Hematopoietic multipotent progenitor cell treated with erythropoietin and hydrocortisone succinate and interleukin-3 and kit ligand, for 4 days (in vitro differentiated cells): ENCODE data around the gene PIP5KL1.

Experiments
- DNase-seq: peaks from one replicate; pipeline ENCODE4 v3.0.0-alpha.2; 2015

The PIP5KL1 gene

DNA sequence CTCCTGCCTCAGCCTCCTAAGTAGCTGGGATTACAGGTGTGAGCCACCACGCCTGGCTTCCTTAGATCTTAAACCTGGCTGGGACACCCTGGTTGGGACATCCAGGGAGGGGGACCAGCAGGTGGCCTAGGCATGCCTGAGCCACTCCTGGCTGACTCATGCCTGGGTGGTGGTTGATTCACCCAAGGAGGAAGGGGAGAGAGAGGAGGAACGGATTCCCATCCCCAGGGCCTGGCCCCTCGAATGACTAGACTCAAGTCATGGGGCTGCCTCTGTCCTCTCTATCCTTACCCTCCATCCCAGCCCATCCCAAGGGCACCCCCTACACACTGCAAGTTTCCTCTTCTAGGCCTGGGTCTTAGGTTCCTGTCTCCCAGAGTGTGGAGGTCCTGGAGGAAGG, 37.5 kb upstream of the PIP5KL1 start:
- no peak for DNase-seq

DNA sequence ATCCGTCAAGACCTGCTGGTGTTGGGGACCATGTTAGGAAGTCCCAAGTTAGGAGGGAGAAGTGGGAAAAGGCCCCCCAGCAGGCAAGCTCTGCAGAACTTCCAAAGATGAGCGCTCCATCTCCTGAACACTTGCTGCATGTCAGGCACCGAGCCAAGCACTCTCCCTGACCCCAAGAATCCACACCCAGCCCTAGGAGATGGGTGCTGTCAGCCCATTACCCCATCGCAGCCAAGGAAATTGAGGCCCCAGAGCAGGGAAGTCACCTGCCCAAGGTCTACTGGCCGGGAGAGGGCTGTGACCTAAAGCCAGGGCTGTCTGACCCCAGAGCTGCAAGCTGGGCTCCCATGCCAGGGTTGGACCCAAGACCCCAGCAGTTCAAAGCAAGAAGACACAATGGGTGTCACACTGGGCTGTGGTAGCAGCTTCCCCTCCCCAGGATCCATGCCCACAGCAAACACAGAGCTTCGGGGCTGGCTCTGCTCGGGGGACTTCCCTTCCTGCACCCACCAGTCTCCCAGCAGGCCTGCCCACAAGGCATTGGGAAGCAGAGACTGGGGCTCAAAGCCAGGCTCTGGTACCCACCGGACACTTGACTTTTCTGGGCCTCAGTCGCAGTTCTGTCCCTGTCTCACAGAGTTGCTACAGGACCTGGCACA, 36.7 kb upstream of the PIP5KL1 start:
- DNase-seq, result no peak

DNA sequence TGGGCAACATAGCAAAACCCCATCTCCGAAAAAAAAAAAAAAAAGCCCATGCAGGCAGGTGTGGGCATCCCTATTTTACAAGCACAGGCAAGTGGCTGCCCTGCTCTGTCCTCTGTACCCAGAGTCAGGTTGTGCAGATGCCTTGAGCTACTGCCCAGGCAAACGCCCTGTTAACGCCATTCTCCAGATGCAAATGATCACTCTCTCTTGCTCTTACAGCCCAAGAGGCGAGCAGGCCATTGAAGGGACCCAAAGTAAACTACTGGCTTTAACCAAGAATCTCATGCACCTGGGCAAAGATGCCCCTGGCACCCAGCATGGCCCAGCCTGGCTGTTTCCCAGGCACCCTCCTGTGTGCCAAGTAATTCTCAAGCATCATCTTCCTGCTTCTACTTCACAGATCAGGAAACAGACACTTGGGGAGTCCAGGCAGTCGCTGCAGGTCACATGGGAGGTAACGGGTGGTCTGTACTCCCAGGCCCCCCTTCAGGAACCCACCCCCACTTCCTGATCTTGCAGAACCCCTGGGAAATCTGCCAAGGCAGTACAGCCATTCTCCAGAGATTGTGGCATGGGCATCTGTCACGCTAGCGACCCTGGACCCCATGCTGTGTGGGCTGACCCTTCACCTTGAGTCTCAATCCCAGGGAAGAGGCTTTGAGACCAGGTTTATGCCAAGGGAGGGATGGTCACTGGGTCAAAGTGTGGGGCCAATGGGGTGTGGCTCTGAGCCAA, 36.0 kb upstream of the PIP5KL1 start:
- peak; percentile 56 for DNase-seq

DNA sequence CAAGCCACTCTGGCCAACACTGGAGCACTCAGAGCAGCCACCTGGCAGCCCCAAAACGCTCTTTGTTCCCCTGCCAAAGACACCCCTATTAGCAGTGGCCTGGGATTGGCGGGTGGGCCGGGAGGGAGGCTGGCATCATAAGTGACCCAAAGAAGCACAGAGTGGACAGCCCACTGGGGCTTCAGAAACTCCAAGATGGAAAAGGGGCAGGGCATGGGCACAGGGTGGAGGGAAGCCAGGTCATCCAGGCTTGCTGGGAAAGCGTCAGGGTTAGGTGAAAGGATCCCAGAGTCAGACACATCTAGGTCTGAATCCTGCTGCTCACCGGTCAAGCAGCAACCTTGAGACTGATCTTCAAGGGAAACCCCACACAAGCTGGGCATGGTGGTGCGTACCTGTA, 35.4 kb upstream of the PIP5KL1 start:
- no peak for DNase-seq

DNA sequence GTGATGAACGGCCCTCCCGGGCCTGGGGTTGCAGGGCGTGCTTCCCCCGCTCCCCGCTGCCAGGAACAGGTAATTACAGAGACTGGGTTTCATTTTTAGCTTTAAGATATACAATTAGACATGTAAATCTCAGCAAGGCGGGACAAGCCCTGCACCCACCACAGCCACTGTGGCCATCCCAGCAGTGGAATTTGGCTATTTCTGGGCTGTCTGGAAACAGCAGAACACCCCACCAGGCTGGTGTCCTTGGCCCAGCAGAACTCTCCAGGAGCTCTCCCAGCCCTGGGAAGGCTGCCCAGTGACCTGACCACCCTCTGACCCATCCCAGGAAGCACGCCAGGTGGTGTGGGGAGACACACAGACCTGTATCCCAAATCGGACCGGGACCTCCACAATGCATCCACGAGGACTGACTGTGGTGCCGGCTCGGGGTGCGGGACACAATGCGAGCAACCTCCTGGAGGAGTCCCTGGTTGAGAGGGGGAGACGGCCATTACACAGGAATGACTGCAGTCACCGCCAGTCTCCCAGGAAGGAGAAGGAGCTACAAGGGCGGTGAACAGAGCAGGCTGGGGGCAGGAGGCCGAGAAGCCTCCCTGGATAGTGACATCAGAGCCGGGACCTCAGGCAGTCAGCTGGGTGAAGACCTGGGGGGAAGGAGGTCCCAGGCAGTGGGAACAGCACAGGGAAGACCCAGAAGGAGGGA, 32.9 kb upstream of the PIP5KL1 start:
- no peak for DNase-seq

DNA sequence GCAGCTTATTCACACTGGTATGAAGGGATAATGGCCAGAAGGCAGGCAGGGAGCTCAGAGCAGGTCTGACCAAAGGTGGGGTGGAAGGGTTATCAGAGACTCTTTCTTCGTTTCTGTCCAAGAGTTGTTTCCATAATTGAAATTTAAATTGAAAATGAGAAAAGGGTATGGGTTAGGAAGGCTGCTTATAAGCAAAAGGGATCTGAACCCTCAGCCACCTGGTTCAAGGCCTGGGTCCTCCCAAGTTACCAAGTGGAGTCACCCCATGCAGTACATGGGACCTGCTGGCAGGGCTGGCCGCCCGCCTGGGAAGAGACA, 32.4 kb upstream of the PIP5KL1 start:
- no peak for DNase-seq

DNA sequence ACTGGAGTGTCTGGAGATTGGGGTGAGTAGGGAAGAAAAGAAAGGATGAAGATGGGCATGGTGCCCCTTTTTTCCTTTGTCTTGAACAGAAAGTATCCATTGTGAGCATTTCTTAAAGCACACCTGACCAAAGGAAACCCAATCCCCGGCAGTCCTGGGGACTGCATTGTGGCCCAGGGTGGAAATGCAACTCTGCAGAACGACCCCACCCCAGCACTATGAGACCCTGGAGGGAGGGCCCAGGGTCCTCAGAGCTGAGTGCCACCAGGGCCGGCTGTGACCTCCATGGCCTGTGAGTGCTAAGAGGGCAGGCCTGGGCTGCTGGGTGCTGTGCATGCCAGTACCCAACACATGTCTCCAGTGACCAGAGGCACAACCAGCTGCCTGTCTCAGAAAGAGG, 31.7 kb upstream of the PIP5KL1 start:
- no peak for DNase-seq

DNA sequence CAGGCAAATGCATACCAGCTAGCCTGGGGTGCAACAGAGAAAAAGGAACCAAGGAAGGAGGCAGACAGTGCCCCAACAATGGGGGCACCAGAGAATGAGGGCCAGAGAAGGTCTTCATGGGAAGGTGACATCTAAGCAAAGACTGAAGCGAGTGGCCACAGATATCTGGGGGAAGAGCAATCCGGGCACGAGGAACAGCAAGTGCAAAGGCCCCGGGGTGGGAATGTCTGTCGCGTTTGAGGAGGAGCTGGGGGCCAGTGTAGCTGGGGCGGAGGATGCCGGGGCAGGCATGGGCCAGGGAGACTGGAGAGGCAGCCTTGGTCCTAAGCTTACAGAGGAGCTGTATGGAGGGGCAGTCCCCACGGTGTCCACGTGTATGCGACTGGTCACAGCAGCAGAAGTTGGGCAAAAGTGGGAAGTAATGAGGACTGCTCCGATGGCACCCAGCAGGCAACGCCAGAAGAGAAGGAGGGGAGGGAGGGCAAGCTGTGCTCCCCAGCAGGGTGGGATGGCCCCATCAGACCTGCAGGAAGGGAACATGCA, 31.1 kb upstream of the PIP5KL1 start:
- no peak for DNase-seq

DNA sequence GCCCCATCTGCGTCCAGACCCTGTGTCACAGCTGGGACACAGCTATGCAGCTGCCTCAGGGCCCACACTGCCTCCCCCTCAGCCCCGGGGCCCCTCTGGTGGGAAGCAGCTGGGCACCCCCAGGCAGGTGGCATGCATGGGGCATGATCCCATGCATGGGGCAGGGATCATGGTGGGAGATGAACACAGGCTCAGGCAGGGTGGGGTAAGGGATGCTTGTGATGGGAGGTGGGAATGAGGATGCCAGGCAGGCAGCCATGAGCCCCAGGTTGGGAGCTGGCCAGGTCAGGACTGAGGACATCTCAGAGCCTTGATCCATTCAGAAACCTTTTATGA, 30.5 kb upstream of the PIP5KL1 start:
- no peak for DNase-seq

DNA sequence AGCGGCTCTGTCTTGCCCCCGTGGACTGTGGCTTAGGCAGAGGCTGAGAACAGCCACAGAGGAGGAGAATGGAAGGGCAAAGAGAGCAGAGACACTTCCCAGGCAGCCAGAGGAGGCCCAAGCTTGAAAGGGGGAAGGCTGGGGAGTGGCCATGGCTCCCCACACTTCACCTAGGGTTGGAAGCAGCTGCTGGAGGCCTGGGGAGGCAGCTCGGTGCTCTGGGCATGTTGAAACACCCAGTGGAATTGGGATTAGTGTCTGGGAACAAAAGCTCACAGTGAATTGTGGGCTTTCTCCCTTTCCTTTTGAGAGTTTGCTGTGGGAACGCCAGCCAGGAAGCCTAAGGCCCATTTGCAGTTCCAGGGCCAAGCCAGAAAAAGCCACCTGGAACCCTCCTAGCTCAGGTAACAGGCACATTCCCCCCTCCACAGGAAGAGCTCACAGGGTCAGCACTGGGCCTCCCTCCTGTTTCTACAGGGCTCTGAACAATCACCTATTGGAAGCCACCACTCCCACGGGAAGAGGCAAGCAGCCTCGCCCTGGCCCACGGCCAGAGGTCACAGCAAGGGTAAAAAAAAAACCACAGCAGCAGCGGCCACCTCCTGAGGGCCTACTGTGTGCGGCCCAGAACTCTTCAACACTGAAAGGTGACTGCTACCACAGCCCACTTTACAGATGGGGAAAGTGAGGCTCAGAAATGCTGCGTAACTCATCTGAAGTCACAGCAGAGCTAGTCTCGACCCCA, 30.0 kb upstream of the PIP5KL1 start:
- no peak for DNase-seq

DNA sequence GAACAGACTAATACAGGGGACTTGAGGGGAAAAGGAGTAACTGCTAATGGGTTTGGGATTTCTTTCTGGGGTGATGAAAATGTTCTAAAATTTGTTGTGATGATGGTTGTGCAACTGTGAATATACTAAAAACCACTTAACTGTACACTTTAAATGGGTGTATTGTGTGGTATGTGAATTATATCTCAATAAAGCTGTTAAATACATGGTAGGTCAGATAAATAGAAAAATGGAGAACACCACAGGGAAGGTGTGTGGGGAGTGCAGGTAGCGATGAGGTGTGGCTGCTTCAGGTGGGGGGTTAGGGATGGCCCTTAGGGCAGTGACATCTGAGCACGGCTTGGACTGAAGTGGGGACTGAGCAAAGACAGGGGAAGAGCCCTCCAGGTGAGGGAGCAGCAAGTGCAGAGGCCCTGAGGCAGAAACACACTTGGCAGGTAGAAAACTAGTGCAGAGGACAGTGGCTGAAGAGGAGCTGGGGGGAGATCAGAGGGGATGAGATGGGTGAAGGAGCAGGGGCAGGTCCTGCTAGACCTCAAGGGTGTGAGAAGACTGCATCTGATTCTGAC, 29.3 kb upstream of the PIP5KL1 start:
- DNase-seq, result no peak

DNA sequence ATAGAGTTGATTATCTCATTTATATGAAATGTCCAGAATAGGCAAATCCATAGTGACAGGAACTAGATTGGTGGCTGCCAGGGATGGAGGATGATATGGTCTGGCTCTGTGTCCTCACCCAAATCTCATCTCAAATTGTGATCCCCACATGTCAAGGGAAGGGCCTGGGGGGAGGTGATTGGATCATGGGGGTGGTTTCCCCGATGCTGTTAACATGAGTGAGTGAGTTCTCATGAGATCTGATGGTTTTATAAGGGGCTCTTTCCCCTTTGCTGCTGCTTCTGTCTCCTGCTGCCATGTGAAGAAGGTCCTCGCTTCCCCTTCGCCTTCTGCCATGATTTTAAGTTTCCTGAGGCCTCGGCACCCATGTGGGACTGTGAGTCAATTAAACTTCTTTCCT, 28.8 kb upstream of the PIP5KL1 start:
- DNase-seq, result no peak

DNA sequence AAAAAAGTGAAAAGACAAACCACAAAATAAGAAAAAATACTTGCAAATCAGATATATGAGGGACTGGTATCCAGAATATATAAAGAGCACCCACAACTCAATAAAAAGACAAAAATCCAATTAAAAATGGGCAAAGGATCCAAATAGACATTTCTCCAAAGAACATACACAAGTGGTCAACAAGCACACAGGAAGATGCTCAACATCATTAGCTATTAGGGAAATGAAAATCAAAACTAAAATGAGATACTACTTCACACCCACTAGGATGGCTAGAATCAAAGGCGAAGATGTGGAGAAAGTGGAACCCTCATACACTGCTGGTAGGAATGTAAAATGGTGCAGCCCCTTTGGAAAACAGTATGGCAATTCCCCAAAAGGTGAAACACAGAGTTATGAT, 28.2 kb upstream of the PIP5KL1 start:
- no peak for DNase-seq

DNA sequence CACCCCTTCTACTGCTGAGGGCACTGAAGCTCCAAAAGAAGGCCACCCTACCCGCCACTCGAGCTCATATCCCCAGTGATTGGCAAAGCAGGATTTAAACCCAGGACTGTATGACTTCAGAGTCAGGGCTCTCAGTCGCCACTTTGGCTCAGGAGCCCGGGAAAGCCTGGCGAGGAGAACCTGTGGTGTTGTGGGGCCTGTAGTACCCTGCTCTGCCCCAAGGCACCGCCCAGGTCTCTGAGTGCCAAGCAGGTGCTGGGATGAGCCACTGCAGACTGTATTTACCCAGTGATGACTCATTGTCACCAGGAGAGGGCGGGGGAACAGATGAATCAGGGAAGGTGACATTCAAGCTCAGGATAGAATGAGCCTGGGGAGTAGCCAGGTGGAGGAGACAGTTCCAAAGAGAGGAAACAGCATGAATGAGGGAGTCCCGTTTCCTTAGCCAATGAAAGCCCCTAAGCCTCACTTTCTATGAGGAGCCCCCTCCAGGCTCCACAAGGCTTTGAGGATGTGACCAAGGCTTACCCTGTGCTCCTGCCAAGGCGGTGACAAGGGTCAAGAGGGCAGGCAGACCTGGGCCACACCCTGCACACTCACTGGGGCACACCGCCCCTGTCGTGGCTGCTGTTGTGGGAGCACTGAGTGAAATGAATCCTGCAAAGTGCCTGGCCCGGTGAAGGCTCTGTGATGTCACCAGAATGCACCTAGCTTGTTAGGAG, 24.9 kb upstream of the PIP5KL1 start:
- peak; percentile 70 for DNase-seq

DNA sequence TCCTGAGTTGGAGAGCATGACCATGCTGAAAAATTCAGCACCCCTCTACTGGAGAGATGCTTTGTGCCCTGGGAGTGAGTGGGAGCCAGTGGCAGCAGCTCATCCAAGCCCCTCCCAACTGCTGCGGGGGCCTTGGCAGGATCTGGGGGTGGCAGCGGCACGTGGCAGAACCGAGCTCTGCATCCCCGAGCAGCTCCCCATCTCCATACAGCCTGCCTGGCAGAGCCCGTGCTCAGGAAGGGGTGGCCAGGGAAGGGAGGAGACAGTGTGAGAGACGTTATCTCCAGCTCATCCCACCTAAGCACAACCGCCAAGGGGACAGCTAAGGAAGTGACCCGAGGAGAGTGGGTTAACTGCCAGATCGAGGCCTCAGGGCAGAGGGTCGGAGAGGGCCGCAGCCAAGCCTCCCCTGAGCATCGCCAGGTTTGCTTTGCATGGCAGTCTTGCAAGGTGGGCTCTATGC, 24.3 kb upstream of the PIP5KL1 start:
- no peak for DNase-seq

DNA sequence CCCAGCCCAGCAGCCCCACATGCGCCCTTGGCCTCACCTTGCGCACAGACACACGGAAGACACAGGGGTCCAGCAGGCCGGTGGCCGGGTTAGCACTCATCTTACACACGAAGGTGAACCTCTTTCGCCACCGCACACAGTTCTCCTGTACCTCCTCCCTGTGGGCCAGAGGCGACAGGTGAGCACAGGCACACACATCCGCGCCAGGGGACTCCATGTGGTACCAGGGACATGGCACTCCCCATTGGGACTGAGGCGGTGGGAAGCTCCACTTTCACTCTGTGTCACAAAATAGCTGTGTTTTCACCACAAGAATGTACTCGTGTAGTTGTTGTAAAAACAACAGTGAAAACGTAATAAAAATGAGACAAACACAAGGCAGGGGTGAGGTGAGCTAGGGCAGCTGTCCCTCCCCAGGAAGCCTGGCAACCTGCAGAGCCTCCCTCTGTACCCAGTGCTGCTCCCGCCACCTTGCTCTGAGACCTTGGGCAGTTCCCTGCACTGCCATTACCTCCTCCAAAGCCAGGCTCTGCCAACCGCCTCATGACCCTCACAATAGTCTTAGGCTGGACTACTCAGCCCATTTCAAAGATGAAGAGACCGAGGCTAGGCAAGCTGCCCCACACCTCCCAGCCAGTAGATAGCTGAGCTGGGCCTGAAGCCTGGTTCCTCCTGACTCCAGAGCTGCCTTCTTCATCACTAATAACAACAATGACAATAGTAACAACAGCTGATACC, 23.4 kb upstream of the PIP5KL1 start:
- DNase-seq, result no peak

DNA sequence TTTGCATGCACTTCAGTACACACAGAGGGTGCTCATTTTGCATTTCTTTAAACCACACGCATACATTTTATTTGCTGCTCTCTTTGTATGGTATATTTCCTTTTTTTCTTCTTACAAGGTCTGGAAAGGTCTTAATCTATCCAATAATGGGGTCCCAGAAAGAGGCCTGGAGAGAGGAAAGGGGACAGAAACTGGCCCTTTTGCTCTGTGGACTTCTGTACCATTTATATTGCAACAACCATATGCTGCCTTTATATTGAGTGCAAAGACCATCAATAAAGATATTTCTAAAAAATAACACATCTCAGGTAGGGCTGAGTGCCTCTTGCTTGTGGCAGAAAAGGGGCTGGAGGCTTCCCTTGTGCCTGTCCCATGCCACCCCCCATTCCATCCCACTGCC, 22.6 kb upstream of the PIP5KL1 start:
- DNase-seq, result no peak

DNA sequence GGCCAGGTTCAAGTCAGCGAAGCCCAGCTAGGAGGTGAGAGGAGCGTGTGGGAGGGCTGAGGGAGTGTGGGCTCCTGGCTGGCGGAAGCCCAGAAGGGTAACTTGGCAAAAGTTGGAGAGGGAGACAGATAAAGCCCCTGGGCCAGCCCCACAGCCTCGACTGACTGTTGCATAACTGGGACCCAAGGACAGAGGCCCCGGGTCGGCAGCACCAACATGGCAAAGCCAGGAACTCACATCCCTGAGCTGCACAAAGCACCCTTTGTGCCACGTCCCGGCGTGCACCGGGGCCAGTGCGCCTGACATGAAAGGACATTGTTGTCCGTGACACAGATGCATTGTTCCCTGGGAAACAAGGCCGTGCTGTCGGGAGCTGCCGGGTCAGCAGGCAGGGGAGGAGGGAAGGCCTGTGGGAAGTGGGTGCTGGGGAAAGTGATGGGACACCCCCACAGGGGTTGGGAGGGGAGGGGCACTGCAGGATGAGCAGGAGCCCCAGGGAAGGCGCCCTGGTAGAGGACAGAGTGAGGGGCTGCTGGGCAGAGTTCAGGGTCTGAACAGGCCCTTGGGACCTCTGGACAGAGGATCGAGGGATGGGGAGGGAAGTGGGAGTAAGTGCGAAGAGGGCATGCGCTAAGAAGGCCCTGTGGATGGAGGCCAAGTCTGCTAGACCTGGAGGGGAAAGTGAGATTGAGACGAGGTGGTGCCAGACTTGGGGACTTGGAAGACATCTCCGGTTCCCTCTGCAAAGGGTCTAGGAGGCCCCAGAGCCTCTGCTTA, 20.1 kb upstream of the PIP5KL1 start:
- no peak for DNase-seq

DNA sequence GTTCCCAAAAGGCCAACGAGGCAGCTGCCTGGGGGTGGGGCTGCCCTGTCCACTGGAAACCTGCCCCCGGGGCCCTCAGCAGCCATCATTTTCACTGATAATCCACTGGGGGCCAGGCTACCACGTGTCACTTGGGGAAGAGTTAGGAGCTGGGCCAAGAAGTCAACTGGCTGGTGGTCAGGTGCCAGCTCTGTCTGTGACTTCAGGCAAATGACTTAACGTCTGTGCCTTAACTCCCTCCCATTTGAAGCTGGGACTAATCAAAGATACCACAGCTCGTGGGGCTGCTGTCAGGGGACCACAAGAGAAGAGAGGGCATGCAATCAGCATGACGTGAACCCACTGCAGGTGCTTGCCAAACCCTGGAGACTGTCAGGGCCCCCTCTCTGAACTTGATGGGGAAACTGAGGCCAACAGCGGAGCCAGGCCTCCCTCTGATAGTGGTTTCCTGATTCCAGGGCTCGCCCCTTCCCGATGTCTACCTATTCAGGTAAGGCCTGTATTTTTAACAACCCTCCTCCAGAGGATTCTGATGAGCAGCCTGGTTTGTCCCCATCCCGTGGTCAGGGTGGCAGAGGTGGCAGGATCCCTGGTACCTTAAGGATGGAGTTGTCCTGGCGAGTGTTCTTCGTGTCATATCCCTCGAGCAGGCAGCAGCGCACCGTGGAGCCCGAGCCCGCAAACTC, 19.4 kb upstream of the PIP5KL1 start:
- peak; percentile 56 for DNase-seq
